K562 (cell line): Measurements from ENCODE around the gene SRL. TPM values are rescaled to one million over a fixed set of nuclear protein-coding genes. Genes with fewer than 3 reads are reported as not detected.

Source experiments
- ARID2 ChIP-seq: fragments of 450-650 bp; IDR thresholded peaks from 2 replicates; pipeline ENCODE4 v1.6.1; 2017; ENCODE audit warnings: antibody characterized with exemption, mild to moderate bottlenecking
- CBFA2T2 ChIP-seq: fragments of 450-650 bp; conservative IDR thresholded peaks from 2 replicates; pipeline ENCODE4 v1.6.1; 2017; ENCODE audit warnings: mild to moderate bottlenecking
- HEY1 ChIP-seq: fragments of 250-450 bp; sonication (Bioruptor Pico); IDR thresholded peaks from 2 replicates; pipeline ENCODE4 v1.5.0; 2020; ENCODE audit warnings: mild to moderate bottlenecking, moderate library complexity, borderline replicate concordance
- JUND ChIP-seq, 2 experiments: IDR thresholded peaks; 2 replicates in 1 of 2; 3 replicates in 1 of 2; pipeline ENCODE4 v1.6.1; 2011; ENCODE audit warnings: borderline replicate concordance in 2 of 2, low read depth in 2 of 2, low read length in 2 of 2, improper control_type of control experiment in 1 of 2, missing biosample characterization in 1 of 2, missing genetic modification characterization in 1 of 2, missing genetic modification reagents in 1 of 2
- KLF13 ChIP-seq: fragments of 450-650 bp; IDR thresholded peaks from 2 replicates; pipeline ENCODE4 v1.6.1; 2016; ENCODE audit warnings: missing genetic modification characterization, low read depth, mild to moderate bottlenecking, missing compliant biosample characterization, moderate library complexity, borderline replicate concordance
- KLF16 ChIP-seq: IDR thresholded peaks from 2 replicates; pipeline ENCODE4 v1.6.1; 2016; ENCODE audit warnings: antibody characterized with exemption
- MEF2D ChIP-seq: conservative IDR thresholded peaks from 2 replicates; pipeline ENCODE4 v1.6.1; 2016; ENCODE audit warnings: low read depth, missing genetic modification characterization, missing compliant biosample characterization
- NR3C1 ChIP-seq: sonication (generic); formaldehyde crosslinking; IDR thresholded peaks from 2 replicates; pipeline ENCODE4 v1.8.1; 2022; ENCODE audit warnings: missing genetic modification reagents
- NRF1 ChIP-seq, 2 experiments: fragments of 450-650 bp; IDR thresholded peaks in 1 of 2; conservative IDR thresholded peaks in 1 of 2; 2 replicates each; pipeline ENCODE4 v1.6.1; 2014; ENCODE audit warnings: mild to moderate bottlenecking in 2 of 2
- RCOR1 ChIP-seq, 2 experiments: IDR thresholded peaks; 2 replicates each; pipeline ENCODE4 v1.6.1; 2012; ENCODE audit warnings: low read depth in 2 of 2, low read length in 2 of 2, borderline replicate concordance in 1 of 2, improper control_type of control experiment in 1 of 2
- TOE1 ChIP-seq, 2 experiments: fragments of 450-650 bp in 1 of 2; sonication (generic) in 1 of 2; formaldehyde crosslinking in 1 of 2; IDR thresholded peaks; 2 replicates each; pipeline versions ENCODE4 v1.7.1 to v1.8.0; 2016 to 2022; ENCODE audit warnings: borderline replicate concordance in 2 of 2, mild to moderate bottlenecking in 2 of 2, antibody characterized with exemption in 1 of 2, inconsistent platforms in 1 of 2, low read depth in 1 of 2, missing genetic modification reagents in 1 of 2, moderate library complexity in 1 of 2
- ZC3H8 ChIP-seq: fragments of 450-650 bp; IDR thresholded peaks from 2 replicates; pipeline ENCODE4 v1.6.1; 2017
- ZNF740 ChIP-seq, 3 experiments: fragments of 200-800 bp in 1 of 3; sonication (Bioruptor generic) in 1 of 3; sonication (generic) in 1 of 3; formaldehyde crosslinking in 1 of 3; IDR thresholded peaks; 2 replicates each; pipeline versions ENCODE4 v1.6.1 to v1.8.0; 2016 to 2022; ENCODE audit warnings: mild to moderate bottlenecking in 2 of 3, missing compliant biosample characterization in 2 of 3, missing genetic modification characterization in 2 of 3, missing genetic modification reagents in 1 of 3
- polyA plus RNA-seq, 8 experiments: library from polyadenylated mRNA; depleted of rRNA in 4 of 8; stranded (reverse) in 5 of 8; unstranded in 3 of 8; fragments of >200 nt; fragmentation: Nextera tagmentation in 2 of 8; fragmentation: Illumina TruSeq in 1 of 8; extraction: Ambion mirVana in 2 of 8; extraction: Trizol in 1 of 8; gene quantifications; 2 replicates each; pipeline versions ENCODE4 v1.2.1 to v1.2.3, GENCODE V29; 2011 to 2014; ENCODE audit warnings: inconsistent platforms in 1 of 8, missing spikeins in 1 of 8
- total RNA-seq, 7 experiments: library from RNA; depleted of rRNA in 6 of 7; stranded (reverse); fragments of >200 nt in 6 of 7; fragmentation: Illumina TruSeq in 2 of 7; extraction: Trizol in 2 of 7; gene quantifications; 2 replicates each; pipeline versions ENCODE4 v1.2.1 to v1.2.3, GENCODE V29; 2011 to 2021; ENCODE audit warnings: low replicate concordance in 1 of 7
- TF ChIP-seq, protein P1 (sequence below): fragments of 450-650 bp; IDR thresholded peaks from 2 replicates; pipeline ENCODE4 v1.7.1; 2018; ENCODE audit warnings: mild to moderate bottlenecking, low read depth; ENCODE audit not compliant: partially characterized antibody
- TF ChIP-seq, protein P2 (sequence below): sonication (generic); formaldehyde crosslinking; IDR thresholded peaks from 2 replicates; pipeline ENCODE4 v1.8.0; 2022; ENCODE audit warnings: mild to moderate bottlenecking, missing genetic modification reagents
- TF ChIP-seq, protein P3 (sequence below): fragments of 450-650 bp; formaldehyde crosslinking; IDR thresholded peaks from 2 replicates; pipeline ENCODE4 v1.4.0; 2020; ENCODE audit warnings: mild to moderate bottlenecking, moderate library complexity
- TF ChIP-seq, protein P4 (sequence below): fragments of 450-650 bp; formaldehyde crosslinking; conservative IDR thresholded peaks from 2 replicates; pipeline ENCODE4 v1.4.0; 2022; ENCODE audit warnings: mild to moderate bottlenecking, missing genetic modification characterization

The SRL gene
- total and polyA plus RNA-seq, 9 of the 15 experiments (the other 6 are each of a cell fraction or from before 2014, with no cell fraction given): 0.01 TPM; not detected in 8

GRCh38 chr16:4288148-4288921 lies 46.5 kb upstream of the SRL start (continued):
- TF ChIP-seq JUND (IDR thresholded peaks at IDR 0.05; ENCODE audit: borderline replicate concordance, low read depth, low read length): 0 out of 2 replicates have a peak, but pooled peaks have one; percentile 9
- TF ChIP-seq JUND (tag; IDR thresholded peaks at IDR 0.05; ENCODE audit: borderline replicate concordance, low read depth, low read length): no peak; the same call in 2 of the 3 replicates
- TF ChIP-seq MEF2D (tag): no peak
- TF ChIP-seq KLF16: peak; percentile 43; the same call in 1 of the 2 replicates
- TF ChIP-seq, protein P1, sequence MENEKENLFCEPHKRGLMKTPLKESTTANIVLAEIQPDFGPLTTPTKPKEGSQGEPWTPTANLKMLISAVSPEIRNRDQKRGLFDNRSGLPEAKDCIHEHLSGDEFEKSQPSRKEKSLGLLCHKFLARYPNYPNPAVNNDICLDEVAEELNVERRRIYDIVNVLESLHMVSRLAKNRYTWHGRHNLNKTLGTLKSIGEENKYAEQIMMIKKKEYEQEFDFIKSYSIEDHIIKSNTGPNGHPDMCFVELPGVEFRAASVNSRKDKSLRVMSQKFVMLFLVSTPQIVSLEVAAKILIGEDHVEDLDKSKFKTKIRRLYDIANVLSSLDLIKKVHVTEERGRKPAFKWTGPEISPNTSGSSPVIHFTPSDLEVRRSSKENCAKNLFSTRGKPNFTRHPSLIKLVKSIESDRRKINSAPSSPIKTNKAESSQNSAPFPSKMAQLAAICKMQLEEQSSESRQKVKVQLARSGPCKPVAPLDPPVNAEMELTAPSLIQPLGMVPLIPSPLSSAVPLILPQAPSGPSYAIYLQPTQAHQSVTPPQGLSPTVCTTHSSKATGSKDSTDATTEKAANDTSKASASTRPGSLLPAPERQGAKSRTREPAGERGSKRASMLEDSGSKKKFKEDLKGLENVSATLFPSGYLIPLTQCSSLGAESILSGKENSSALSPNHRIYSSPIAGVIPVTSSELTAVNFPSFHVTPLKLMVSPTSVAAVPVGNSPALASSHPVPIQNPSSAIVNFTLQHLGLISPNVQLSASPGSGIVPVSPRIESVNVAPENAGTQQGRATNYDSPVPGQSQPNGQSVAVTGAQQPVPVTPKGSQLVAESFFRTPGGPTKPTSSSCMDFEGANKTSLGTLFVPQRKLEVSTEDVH: peak; percentile 45
- peak; percentile 55; the same call in 1 of the 2 replicates for TF ChIP-seq ZNF740 (CRISPR knock-in tag; IDR thresholded peaks at IDR 0.05)
- no peak for TF ChIP-seq ZNF740 (tag; IDR thresholded peaks at IDR 0.05)
- TF ChIP-seq, protein P2, sequence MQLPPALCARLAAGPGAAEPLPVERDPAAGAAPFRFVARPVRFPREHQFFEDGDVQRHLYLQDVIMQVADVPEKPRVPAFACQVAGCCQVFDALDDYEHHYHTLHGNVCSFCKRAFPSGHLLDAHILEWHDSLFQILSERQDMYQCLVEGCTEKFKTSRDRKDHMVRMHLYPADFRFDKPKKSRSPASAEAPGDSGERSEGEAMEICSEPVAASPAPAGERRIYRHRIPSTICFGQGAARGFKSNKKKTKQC (CRISPR knock-in tag): no peak
- peak; percentile 38; the same call in 1 of the 2 replicates for TF ChIP-seq TOE1 (IDR thresholded peaks at IDR 0.05; ENCODE audit: borderline replicate concordance)
- no peak for TF ChIP-seq TOE1 (CRISPR knock-in tag; IDR thresholded peaks at IDR 0.05; ENCODE audit: borderline replicate concordance, low read depth)
- 0 out of 4 replicates have a peak, but pooled peaks of 1 of the 2 experiments have one; percentile 19 for TF ChIP-seq NRF1 (conservative IDR thresholded peaks at IDR 0.05 in 1 of 2, IDR thresholded peaks at IDR 0.05 in 1 of 2)
- TF ChIP-seq HEY1 (CRISPR knock-in tag): no peak
- TF ChIP-seq, protein P3, sequence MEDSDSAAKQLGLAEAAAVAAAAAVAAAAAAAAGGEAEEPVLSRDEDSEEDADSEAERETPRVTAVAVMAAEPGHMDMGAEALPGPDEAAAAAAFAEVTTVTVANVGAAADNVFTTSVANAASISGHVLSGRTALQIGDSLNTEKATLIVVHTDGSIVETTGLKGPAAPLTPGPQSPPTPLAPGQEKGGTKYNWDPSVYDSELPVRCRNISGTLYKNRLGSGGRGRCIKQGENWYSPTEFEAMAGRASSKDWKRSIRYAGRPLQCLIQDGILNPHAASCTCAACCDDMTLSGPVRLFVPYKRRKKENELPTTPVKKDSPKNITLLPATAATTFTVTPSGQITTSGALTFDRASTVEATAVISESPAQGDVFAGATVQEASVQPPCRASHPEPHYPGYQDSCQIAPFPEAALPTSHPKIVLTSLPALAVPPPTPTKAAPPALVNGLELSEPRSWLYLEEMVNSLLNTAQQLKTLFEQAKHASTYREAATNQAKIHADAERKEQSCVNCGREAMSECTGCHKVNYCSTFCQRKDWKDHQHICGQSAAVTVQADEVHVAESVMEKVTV: peak; percentile 64
- TF ChIP-seq RCOR1 (IDR thresholded peaks at IDR 0.05; ENCODE audit: borderline replicate concordance in 1 of 2, low read depth in 2 of 2, low read length in 2 of 2): peak in 1 of 2 experiments; percentile 78; a peak in 2 of 4 replicates
- TF ChIP-seq, protein P4, sequence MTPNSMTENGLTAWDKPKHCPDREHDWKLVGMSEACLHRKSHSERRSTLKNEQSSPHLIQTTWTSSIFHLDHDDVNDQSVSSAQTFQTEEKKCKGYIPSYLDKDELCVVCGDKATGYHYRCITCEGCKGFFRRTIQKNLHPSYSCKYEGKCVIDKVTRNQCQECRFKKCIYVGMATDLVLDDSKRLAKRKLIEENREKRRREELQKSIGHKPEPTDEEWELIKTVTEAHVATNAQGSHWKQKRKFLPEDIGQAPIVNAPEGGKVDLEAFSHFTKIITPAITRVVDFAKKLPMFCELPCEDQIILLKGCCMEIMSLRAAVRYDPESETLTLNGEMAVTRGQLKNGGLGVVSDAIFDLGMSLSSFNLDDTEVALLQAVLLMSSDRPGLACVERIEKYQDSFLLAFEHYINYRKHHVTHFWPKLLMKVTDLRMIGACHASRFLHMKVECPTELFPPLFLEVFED (CRISPR knock-in tag): no peak
- no peak for TF ChIP-seq ZC3H8
- peak; percentile 43; the same call in 1 of the 2 replicates for TF ChIP-seq ARID2
- peak; percentile 39; the same call in 1 of the 2 replicates for TF ChIP-seq CBFA2T2
- no peak for TF ChIP-seq KLF13 (tag)
- no peak for TF ChIP-seq NR3C1 (CRISPR knock-in tag)
